ENCODE results near the gene PPP4R3B.

PPP4R3B gene

GRCh38 chr2:55511508-55512124 lies 105.8 kb downstream of the PPP4R3B start:
- DNase-seq = peak; percentile 12 to 39
- TF ChIP-seq GATA1 (IDR thresholded peaks at IDR 0.05; ENCODE audit: low read depth, low read length) (no peak), POLR2A (IDR thresholded peaks at IDR 0.05; ENCODE audit: low read length) (no peak)

GRCh38 chr2:55502590-55503141 lies 114.8 kb downstream of the PPP4R3B start:
- no peak for DNase-seq
- no peak for TF ChIP-seq GATA1 (IDR thresholded peaks at IDR 0.05; ENCODE audit: low read depth, low read length)
- no peak for TF ChIP-seq POLR2A (IDR thresholded peaks at IDR 0.05; ENCODE audit: low read length)

GRCh38 chr2:55500025-55500424 lies 117.4 kb downstream of the PPP4R3B start:
- TF ChIP-seq POLR2A (IDR thresholded peaks at IDR 0.05; ENCODE audit: low read length) = no peak
- no peak for TF ChIP-seq GATA1 (IDR thresholded peaks at IDR 0.05; ENCODE audit: low read depth, low read length)
- DNase-seq = peak; percentile 37 to 73

GRCh38 chr2:55498582-55498981 lies 118.8 kb downstream of the PPP4R3B start:
- DNase-seq = no peak
- TF ChIP-seq POLR2A (IDR thresholded peaks at IDR 0.05; ENCODE audit: low read length) = no peak
- TF ChIP-seq GATA1 (IDR thresholded peaks at IDR 0.05; ENCODE audit: low read depth, low read length) = no peak
